ENCODE data around the gene SLC17A9.

SLC17A9 gene

DNA sequence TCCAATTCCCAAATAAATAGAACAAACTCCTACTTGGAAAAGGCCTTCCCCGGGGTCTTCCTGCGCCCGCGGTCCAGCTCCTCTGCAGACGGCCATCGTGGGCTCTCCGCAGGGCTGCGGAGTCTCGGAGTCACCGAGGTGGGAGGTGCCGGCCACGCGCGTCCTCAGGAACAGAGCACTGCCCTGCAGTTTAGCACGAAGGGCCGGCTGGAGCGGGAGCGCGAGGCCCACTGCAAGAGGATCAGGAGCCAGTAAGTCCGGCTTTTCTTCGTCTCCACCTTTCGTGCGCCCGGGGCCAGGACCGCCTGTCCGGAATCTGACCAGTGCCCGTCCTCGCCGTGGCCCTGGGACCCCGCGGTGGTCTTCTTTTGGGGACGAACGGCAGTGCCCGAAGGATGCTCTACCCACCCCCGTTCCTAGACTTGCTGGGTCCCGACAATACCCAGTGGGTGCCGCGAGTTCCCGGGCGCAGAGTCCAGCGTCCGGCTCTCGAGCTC is 52.9 kb downstream of the SLC17A9 start:
- no peak for DNase-seq

DNA sequence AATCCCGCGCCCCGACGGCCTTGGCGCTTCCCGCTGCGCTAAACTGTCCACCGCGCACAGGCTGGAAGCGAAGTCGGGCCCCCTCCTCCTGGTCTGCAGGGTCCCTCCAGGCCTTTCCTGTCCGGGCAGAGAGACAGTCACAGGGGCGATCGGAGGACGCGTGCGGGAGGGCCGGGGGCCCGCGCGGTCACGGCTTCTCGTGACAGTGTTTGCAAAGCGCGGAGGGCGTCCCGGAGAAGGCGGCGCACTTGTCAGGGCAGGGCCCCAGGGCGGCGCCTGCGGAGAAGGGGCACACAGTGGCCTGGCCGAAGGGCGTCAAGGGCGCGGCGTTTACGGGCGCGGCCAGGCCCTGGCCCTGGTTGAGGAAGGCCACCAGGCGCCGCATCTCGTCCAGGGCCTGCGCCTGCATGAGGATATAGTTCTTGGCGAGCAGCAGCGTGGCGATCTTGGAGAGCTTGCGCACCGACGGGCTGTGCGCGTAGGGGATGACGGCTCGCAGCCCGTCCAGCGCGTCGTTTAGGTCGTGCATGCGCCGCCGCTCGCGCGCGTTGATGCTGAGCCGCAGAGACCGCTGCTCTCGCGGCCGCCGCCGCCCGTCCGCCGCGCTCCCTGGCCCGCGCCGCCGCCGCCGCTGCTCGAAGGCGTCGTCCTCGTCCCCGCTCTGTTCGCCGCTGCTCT is 53.5 kb downstream of the SLC17A9 start:
- no peak for DNase-seq

DNA sequence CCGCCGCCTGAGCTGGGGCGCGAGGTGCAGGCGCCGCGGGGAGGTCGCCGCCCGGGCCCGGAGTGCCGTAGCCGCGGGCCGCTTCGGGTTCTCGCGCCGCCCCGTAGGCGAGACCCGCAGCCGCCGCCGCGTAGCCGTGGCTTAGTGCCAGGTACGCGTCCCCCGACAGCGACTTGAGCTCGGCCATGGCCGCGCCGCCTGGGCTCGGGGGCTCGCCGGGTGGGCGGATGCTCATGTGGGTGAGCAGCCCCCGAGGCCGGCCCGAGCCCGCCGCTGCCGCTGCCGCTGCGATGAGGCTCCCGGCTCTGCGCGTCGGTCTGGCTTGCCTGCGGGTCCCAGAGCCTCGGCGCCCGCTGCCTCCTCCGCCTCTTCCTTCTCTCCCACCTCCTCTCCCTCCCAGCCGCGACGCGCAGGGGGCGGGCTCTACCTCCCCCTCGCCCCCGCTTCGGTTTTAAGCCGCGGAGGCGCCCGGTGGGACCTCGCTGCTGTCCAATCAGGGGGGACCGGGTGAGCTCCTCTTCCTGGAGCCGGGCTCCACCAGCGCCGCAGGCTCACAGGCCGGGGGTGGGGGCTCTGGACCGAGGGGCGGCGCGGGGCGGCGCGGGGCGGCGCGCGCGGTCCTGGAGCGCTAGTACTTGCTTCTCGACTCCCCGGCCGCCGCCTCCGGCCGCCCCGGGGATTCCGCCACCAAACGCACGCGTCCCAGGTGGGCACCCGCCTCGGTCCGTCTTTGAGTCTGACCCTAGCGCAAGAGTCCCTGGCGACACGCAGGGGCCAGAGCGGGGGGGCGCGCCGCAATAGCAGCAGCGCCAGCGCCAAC is 54.2 kb downstream of the SLC17A9 start, which contains the start of gene BHLHE23:
Gene BHLHE23 (minus strand): TSS at position 425 of the 820 bp plus-strand sequence. CDS start 190 bp downstream, at position 235.
- DNase-seq: no peak

DNA sequence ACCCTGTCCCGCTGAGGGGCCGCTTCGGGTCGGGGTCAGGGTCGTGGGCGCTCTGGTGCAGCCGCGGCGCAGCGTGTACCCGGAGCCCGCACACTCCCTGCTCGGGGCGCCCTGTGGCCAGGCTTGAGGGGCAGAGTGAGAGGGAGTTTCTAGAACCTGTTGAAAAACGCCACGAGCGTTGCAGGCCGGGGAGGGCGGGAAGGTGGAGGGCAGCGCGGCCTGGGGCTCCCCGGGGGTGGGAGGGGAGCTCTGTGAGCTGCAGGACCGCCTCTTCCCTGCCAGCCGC is 54.8 kb downstream of the SLC17A9 start:
- no peak for DNase-seq

DNA sequence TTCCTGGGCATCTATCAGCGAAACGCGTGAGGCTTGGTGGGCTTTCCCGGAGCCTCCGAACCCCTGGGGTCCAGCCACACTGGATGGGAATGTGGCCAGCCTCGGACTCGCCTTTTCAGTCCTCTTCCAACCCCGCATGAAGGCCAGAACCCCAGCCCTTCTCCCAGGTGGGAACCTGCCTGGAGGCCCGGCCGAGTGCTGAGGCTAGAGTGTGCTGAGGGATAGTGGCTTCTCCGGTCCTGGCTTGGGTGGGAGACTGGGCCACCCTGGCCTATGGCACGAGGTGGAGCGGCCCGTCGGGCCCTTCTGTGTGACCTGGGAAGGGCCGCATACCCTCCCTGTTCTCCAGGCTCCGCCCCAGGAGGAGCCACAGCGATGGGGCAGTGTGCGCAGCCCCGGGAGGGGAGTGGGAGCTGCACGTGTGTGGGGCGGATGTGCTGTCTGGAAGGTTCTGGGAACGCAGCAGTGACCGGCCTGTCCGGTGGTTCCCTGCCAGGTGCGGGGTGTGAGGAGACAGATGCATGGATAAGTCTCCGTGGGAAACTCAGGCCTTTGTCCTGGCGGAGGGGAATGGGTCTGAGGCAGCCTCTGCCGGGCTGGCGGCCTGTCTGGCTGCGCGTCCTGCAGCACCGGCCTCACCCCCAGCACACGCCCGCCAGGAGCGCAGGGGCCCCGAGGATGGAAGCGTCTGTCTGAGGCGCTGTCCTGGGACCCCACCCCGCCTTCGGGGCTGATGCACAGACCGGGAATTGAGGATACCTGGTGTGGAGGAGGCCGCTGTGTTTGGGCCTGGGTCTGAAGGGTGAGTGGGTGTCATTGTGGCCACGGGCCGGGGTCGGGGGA is 55.4 kb downstream of the SLC17A9 start:
- DNase-seq: no peak

DNA sequence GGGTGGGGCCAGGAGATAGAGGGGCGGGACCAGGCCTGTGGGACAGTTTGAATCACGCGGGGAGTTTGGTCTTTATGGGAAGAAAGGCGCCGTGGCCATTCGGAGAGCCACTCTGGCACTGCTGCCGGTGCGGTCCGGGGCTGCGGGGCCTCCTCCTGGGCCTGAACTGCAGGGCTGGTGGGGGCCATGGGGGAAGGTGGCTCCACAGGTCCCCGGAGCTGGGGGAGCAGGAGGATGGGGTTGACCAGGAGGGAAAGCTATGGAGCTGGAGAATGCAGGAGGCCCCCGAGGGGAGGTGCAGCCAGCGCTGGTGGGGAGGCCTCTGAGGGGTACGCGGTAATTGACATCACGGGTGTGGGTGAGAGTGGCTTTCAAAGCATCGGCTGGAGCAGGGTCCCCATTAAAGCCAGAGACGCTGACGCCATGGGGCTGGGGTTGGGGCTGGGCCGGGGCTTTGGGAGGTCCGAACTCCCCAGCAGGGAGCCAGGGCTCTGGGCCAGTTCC is 56.1 kb downstream of the SLC17A9 start:
- no peak for DNase-seq

DNA sequence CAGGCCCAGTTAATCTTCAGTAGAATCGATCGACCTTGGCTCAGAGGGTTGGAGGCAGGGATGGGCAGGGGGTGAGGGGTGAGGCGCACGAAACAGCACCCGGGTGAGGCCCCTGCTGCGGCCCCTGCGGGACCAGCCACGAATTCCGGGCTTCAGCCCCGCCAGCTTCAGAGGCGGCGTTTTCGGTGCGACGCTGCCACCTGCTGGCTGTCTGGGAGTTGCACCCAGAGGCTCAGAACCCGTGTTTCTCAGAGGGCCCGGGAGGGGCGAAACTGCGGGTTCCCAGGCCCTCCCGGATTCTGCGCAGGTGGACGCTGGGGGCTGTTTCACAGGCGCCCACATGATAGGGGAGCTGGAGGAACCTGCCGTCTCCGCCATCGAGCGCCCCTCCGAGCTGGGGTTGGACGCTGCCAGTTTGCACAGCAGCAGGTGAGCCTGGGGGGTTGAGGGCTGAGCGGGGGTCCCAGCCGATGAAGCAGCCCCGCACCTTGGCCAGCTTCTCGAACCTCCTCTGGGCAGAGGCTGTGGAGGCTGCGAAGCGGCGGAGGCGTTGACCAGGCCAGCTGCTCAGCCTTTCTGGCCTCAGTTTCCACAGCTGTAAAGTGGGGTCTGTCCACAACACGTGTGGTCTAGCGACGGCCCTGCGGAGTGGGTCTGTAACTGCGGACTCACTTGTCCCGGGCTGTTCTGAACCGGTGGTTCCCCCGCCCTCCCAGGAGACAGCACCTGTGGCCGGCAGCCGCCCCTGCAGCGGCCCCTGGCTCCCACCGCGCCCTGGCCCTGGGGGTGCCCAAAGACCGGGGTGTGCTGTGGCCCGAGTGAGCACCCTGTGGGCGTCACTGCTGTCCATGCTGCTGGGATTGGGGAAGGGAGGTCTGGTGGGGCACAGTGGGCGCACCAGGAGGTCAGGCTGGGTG is 56.8 kb downstream of the SLC17A9 start:
- DNase-seq: peak; percentile 60

DNA sequence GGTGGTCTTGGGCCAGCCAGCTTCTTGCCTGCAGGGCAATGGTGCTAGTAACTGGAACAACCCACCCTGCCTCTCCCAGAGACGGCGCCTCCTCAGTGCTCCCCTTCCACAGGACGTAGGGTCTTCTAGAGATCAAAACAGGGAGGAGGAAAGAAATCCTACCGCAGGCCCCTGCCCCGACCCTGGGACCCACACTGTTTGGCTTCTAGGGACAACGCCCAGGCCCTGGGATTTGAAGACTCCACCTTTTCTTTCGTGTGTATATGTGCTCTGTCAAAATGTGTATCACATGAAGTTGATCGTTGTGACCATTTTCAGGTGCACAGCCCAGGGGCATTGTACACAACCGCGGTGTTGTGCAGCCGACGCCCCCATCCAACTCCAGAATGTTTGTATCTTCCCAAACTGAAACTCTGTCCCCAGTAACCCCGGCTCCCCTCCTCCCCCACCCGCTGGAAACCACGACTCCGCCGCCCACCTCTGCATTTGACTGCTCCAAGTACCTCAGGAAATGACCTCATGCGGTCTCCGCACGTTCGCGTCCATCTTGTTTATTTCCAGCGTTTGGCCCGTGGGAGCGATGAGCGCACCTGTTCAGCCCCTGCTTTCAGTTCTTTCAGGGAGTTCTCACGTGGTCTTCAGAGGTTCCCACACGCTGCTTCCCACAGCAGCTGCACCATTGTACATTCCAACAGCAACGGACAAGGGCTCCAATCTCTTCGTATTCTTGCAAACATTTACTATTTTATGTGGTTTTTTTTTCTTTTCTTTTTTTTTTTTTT is 57.7 kb downstream of the SLC17A9 start:
- peak; percentile 32 for DNase-seq

DNA sequence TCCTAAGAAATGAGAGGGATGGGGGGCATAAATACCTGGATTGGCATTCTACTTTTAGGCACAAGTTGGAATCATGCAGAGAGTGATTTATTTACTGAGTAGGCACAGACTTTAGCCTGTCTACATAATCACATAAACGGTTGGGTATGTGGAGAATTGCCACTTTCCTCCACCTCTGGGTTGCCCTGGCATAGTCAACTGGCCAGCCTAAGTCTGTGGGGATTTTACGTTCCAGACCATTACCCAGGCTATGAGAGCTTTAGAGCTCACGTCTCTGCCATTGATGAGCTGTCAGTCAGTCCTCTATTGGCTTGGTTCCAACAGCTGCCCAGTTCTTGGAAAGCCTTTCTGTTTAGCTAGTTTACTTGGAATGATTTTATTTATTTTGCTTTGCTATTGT is 59.3 kb downstream of the SLC17A9 start:
- DNase-seq: no peak

DNA sequence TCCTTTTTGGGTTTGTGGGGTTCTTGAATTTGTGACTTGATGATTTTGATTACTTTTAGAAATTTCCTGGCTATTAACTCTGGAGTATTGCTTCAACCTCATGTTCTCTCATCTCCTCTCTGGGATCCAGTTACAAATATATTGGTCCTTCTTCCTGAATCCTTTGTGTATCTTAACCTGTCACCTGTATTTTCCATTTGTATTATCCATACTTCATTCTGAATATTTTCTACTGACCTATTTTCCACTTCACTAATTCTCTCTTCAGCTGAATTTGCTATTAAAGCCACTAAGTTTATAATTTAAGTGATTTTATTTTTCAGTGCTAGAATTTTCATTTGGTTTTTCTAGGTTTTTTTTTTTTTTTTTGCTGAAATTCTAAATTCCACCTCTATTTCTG is 60.7 kb downstream of the SLC17A9 start:
- no peak for DNase-seq

DNA sequence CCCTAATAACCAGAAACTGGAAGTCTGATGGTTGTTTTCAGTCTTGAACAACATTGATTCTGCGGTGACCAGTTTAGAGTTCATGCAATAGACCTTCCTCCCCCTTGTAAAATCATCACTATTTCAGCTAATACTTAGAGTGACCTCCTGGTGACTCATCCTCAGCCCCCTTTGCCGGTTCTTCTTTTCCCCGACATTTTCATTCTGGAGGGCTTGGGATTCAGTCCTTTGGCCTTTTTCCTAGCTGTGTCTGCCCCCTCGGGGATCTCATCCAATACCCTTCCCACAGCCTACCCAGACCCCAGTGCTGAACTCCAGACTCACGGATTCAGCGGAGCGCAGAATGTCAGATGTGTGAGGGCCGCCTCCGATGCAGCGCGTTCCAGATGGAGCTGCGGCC is 61.8 kb downstream of the SLC17A9 start:
- no peak for DNase-seq

DNA sequence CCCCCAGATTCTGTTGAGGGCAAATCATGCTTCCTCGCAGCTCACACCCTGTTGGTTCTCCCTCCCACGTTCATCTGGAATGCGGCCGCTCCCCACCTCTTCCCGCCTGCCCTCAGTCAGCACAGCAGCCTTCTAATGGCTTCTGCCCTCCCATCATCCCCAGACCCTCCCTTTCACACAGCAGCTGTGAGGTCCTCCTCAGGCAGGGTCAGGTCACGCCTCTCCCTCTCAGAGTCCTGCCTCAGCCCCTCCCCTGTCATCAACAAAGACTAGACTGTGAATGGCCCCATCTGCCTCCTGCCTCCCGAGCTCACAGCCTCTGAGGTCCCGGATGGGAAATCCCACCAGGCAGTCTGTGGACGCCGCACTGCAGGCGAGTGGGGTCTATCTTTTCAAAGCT is 62.2 kb downstream of the SLC17A9 start:
- no peak for DNase-seq

DNA sequence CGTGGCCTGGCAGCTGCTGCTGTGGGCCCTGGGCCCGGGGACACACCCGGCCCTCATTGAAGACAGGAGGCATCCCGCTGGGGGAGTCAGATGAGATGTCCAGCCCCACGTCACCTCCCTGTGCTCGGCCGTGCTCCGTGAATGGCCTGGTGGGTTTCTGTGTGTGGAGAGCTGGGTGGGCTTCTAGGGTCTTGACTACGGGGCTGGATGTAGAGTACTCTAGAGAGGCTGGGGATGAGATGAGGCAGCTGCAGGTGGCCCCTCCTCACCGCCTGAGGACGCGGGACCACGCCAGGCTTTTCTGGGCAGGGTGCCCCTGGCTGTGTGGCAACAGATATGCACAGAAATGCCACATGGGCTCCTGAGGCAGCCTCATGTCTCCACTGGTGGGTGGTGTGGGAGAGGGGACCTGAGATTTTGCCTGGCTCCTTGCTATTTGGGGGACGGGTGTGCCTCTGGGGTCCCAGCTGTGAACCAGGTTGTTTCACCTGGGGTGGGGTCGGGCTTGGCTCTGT is 62.7 kb downstream of the SLC17A9 start:
- DNase-seq: no peak

DNA sequence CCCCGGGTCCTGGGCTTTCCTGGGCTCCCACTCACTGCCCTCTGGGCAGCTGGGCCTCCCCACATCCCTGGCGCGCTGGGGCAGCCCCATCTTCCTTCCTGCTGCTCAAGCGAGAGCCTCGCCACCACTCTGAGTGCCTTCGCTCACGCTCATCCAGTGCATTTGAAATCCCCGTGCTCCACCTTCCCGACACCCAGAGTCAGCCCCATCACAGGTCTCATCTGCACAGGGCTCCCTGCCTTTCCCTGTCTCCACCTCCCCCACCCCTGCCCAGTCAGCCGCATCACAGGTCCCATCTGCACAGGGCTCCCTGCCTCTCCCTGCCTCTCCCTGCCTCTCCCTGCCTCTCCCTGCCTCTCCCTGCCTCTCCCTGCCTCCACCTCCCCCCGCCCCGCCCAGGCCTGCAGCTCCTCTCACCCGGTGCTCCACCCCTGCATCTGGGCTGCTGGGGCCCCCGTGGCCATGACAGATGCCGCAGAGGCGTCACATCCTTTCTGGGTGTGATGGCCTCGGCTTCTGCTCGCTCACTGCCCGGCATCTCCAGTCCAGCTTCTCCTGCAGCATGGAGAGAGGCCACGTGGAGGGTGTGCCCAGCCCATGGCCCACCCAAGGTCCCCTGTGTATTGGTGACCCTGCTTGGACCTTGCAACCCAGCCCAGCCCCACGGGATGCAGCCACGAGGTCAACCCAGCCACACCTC is 63.3 kb downstream of the SLC17A9 start:
- no peak for DNase-seq

DNA sequence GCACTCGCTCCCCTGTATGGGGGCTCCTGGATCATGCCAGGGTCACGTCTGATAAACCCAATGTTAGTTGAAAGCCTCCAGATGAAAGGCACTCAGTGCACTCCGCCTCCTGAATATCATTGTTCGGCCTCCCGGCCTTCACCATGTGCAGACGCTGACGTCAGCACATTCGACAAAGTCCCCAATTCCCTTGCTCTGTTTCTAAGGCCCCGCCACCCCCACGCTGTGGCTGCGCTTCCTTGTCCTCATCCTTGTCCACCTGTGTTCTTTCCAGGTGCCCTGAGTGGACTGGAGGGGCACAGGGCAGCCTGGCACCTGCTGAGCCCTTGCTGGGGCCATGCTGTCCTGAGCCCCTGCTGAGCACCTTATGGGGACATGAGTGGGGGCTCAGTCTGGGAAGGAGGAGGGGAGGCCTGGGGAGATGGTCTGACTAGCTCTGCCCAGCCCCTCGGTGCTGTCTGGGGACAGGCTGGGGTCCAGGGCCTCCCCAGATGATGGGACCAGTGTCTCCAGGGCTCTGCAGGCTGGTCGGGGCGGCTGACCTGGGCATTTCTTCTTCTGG is 64.1 kb downstream of the SLC17A9 start:
- no peak for DNase-seq

DNA sequence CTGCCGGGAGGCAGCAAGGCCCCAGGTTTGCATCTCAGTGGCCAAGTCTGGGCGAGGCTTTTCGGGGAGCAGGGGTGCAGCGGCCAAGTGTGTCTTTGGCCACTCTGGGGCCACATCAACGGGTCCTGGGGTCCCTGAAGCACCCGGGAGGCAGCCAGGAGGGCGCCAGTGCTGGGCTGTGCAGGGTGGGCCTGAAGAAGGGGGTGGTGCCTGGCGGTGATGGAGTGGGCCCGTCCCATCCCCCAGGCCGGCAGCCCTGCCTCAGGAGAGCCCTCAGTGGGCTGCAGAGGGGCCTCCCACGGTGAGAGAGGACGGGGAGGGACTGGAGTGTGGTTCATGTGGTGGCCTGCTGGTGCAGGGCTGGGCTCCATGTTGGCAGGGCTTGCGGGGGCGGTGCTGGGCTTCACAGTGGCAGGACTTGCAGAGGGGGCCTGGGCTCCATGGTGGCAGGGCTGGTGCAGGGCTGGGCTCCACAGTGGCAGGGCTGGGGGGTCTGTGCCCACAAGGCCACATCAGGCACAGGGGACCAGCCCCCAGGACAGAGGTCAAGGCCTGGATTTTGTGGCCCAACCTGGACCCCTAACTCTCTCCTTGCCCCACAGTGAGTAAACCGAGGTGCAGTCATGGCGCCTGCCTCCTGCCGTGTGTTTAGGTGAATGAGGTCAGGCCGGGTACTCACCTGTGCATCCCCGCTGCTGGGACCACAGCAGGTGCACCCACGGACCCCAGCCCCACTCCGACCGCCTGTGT is 64.7 kb downstream of the SLC17A9 start:
- no peak for DNase-seq

DNA sequence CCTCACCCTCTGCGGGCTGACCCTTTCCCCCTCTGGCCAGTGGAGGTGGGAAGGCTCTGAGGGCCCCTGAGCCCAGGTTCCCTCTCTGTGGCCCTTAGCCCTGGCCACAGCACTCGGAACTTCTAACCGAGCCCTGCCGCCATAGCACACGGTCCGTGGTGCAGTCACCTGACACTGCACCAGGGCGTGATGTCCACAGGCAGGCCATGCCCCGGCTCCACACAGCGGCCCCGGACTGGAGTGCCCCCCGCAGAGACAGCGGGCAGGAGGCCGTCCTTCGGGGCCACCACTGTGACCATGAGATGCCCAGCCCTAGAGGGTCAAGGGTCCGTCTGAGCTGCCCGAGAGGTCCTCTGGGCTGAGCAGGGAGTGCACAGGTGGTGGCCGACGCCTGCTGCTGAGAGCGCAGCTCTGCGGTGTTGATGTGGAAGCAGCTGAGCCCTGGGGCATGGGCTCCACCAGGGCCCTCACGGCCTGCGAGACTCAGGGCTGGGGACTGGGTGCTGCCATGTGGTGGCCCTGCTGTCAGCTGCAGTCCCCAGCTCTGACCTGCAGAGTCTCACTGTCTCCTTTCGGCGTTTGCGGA is 65.4 kb downstream of the SLC17A9 start:
- DNase-seq: no peak
